ENCODE measurements around the gene SEMA3F.

SEMA3F gene

GRCh38 chr3:50171540-50172301 lies 16.6 kb downstream of the SEMA3F start:
- no peak for DNase-seq (ENCODE audit: low spot score)

- no peak for DNase-seq (ENCODE audit: low spot score)
Measured at GRCh38 chr3:50172626-50173220, 17.6 kb downstream of the SEMA3F start.

GRCh38 chr3:50173685-50174516 lies 18.8 kb downstream of the SEMA3F start:
- no peak for DNase-seq (ENCODE audit: low spot score)

GRCh38 chr3:50174517-50174895 lies 19.4 kb downstream of the SEMA3F start:
- DNase-seq (ENCODE audit: low spot score) = no peak

GRCh38 chr3:50174947-50175524 lies 19.9 kb downstream of the SEMA3F start:
- no peak for DNase-seq (ENCODE audit: low spot score)

- DNase-seq (ENCODE audit: low spot score) = no peak
Measured at GRCh38 chr3:50177346-50177745, 22.2 kb downstream of the SEMA3F start.

- DNase-seq (ENCODE audit: low spot score) = no peak
Measured at GRCh38 chr3:50179710-50180109, 24.6 kb downstream of the SEMA3F start.

- DNase-seq (ENCODE audit: low spot score) = no peak
Measured at GRCh38 chr3:50181985-50182384, 26.9 kb downstream of the SEMA3F start.

GRCh38 chr3:50182533-50183099 lies 27.5 kb downstream of the SEMA3F start:
- DNase-seq (ENCODE audit: low spot score) = no peak

GRCh38 chr3:50183755-50184154 lies 28.6 kb downstream of the SEMA3F start:
- no peak for DNase-seq (ENCODE audit: low spot score)

GRCh38 chr3:50184242-50184978 lies 29.3 kb downstream of the SEMA3F start:
- DNase-seq (ENCODE audit: low spot score) = no peak

- DNase-seq (ENCODE audit: low spot score) = no peak
Measured at GRCh38 chr3:50185230-50185629, 30.1 kb downstream of the SEMA3F start.

GRCh38 chr3:50186096-50186495 lies 31.0 kb downstream of the SEMA3F start:
- DNase-seq (ENCODE audit: low spot score) = no peak

GRCh38 chr3:50187750-50188149 lies 32.6 kb downstream of the SEMA3F start:
- DNase-seq (ENCODE audit: low spot score) = no peak

GRCh38 chr3:50189274-50189673 lies 34.1 kb downstream of the SEMA3F start:
- peak; percentile 61 for DNase-seq (ENCODE audit: low spot score)

- no peak for DNase-seq (ENCODE audit: low spot score)
Measured at GRCh38 chr3:50189989-50190388, 34.9 kb downstream of the SEMA3F start.

GRCh38 chr3:50190936-50191660 lies 36.0 kb downstream of the SEMA3F start, which contains the start of gene GNAT1:
Gene GNAT1, plus strand, starts transcription at chr3:50191610. Its CDS starts 116 bp downstream, at chr3:50191726.
- no peak for DNase-seq (ENCODE audit: low spot score)

GRCh38 chr3:50192124-50192523 lies 37.0 kb downstream of the SEMA3F start:
- DNase-seq (ENCODE audit: low spot score) = no peak

- peak; percentile 56 for DNase-seq (ENCODE audit: low spot score)
Measured at GRCh38 chr3:50192689-50193141, 37.6 kb downstream of the SEMA3F start.

GRCh38 chr3:50193286-50193685 lies 38.2 kb downstream of the SEMA3F start:
- DNase-seq (ENCODE audit: low spot score) = no peak

GRCh38 chr3:50193746-50194127 lies 38.6 kb downstream of the SEMA3F start:
- no peak for DNase-seq (ENCODE audit: low spot score)

Measured in kidney capillary endothelial cell (primary cell).